ENCODE data around the gene MTHFD2L.

DNA sequence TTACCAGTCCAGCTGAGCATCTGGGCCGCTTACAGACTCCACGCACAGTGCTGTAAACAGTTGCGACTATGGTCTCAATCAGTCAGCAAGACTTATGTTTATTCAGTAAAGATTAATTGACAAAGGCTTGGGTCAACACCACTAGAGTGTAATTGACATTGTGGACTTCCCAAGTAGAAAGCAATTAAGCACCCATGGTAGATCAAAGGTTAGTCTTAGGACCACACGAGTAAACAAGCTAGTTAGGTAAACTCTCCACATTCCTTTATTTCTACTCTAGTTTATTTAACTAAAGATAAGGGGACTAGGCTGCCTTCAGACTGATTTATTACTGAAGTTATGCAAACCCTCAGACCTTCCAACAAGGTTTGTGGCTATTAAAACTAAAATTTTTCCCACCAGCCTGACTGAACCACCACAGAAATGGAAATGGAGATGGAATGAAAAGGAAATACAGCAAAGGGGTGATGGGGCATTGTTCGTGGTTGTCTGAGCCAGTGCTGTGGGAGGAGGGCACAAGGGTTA lies 44.2 kb downstream of the MTHFD2L start:
- no peak for TF ChIP-seq EZH2 (IDR thresholded peaks at IDR 0.05; ENCODE audit: borderline replicate concordance, low read depth, low read length, severe bottlenecking)
- TF ChIP-seq, protein P1, sequence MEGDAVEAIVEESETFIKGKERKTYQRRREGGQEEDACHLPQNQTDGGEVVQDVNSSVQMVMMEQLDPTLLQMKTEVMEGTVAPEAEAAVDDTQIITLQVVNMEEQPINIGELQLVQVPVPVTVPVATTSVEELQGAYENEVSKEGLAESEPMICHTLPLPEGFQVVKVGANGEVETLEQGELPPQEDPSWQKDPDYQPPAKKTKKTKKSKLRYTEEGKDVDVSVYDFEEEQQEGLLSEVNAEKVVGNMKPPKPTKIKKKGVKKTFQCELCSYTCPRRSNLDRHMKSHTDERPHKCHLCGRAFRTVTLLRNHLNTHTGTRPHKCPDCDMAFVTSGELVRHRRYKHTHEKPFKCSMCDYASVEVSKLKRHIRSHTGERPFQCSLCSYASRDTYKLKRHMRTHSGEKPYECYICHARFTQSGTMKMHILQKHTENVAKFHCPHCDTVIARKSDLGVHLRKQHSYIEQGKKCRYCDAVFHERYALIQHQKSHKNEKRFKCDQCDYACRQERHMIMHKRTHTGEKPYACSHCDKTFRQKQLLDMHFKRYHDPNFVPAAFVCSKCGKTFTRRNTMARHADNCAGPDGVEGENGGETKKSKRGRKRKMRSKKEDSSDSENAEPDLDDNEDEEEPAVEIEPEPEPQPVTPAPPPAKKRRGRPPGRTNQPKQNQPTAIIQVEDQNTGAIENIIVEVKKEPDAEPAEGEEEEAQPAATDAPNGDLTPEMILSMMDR (IDR thresholded peaks at IDR 0.05; ENCODE audit: borderline replicate concordance, extremely low read depth, low read length, poor library complexity, severe bottlenecking), result no peak
